Measurements from ENCODE around the gene MACROD2.

DNA sequence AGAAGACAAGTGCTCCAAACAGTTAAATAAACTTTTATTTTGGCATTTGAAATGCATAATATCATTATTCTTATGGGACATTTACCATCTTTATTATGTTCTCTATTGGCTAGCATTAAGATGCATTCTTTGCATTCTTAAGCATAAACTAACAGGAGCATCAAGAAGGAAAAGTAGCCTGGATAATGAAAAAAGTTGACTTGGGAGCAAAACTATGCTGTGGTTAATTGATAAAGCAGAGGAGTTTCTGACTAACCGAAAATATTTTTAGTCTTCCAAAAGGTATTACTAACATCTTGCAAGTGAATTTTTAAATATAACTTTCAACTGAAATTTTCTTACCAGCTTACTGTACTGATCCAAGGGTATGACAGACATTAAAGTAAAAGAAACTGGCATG is 201.8 kb downstream of the MACROD2 start:
- TF ChIP-seq, protein P1, sequence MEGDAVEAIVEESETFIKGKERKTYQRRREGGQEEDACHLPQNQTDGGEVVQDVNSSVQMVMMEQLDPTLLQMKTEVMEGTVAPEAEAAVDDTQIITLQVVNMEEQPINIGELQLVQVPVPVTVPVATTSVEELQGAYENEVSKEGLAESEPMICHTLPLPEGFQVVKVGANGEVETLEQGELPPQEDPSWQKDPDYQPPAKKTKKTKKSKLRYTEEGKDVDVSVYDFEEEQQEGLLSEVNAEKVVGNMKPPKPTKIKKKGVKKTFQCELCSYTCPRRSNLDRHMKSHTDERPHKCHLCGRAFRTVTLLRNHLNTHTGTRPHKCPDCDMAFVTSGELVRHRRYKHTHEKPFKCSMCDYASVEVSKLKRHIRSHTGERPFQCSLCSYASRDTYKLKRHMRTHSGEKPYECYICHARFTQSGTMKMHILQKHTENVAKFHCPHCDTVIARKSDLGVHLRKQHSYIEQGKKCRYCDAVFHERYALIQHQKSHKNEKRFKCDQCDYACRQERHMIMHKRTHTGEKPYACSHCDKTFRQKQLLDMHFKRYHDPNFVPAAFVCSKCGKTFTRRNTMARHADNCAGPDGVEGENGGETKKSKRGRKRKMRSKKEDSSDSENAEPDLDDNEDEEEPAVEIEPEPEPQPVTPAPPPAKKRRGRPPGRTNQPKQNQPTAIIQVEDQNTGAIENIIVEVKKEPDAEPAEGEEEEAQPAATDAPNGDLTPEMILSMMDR (IDR thresholded peaks at IDR 0.05) = no peak
- TF ChIP-seq RAD21 (conservative IDR thresholded peaks at IDR 0.05 in 1 of 2, IDR thresholded peaks at IDR 0.05 in 1 of 2) = no peak
- TF ChIP-seq EHMT2 (IDR thresholded peaks at IDR 0.05; ENCODE audit: low read depth) = no peak
- TF ChIP-seq NPAS2 (CRISPR knock-in tag; IDR thresholded peaks at IDR 0.05; ENCODE audit: borderline replicate concordance) = no peak
- TF ChIP-seq, protein P2, sequence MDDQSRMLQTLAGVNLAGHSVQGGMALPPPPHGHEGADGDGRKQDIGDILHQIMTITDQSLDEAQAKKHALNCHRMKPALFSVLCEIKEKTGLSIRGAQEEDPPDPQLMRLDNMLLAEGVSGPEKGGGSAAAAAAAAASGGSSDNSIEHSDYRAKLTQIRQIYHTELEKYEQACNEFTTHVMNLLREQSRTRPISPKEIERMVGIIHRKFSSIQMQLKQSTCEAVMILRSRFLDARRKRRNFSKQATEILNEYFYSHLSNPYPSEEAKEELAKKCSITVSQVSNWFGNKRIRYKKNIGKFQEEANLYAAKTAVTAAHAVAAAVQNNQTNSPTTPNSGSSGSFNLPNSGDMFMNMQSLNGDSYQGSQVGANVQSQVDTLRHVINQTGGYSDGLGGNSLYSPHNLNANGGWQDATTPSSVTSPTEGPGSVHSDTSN (IDR thresholded peaks at IDR 0.05) = no peak
- TF ChIP-seq POLR2A (IDR thresholded peaks at IDR 0.05; ENCODE audit: low read length) = no peak
- TF ChIP-seq, protein P3, sequence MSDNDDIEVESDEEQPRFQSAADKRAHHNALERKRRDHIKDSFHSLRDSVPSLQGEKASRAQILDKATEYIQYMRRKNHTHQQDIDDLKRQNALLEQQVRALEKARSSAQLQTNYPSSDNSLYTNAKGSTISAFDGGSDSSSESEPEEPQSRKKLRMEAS (IDR thresholded peaks at IDR 0.05) = no peak

Data from A549 (cell line).